H4 (cell line): ENCODE measurements around the gene TIE1. TPM values are rescaled to one million over a fixed set of nuclear protein-coding genes. Genes with fewer than 3 reads are reported as not detected.

ENCODE experiments used
- DNase-seq: peaks from one replicate; pipeline ENCODE4 v3.0.0-alpha.2; 2015; ENCODE audit warnings: low spot score
- total RNA-seq: library from RNA; depleted of rRNA; stranded (reverse); fragments of >200 nt; shearing (Covaris generic); gene quantifications from 2 replicates; pipeline ENCODE4 v1.2.3, GENCODE V29; 2014

The TIE1 gene
- total RNA-seq, 1 experiment from 2014 or later: 0.04 TPM

- no peak for DNase-seq
Observed at GRCh38 chr1:43312663-43313515, 12.1 kb downstream of the TIE1 start.

- no peak for DNase-seq
Observed at GRCh38 chr1:43313771-43314170, 13.0 kb downstream of the TIE1 start.

GRCh38 chr1:43314233-43314632 lies 13.5 kb downstream of the TIE1 start:
- no peak for DNase-seq

GRCh38 chr1:43315481-43315880 lies 14.7 kb downstream of the TIE1 start:
- DNase-seq: no peak

- DNase-seq: no peak
Observed at GRCh38 chr1:43315963-43316737, 15.4 kb downstream of the TIE1 start.

- DNase-seq: no peak
Observed at GRCh38 chr1:43316738-43317520, 16.1 kb downstream of the TIE1 start.

GRCh38 chr1:43317817-43318471 lies 17.2 kb downstream of the TIE1 start:
- DNase-seq: no peak

GRCh38 chr1:43318831-43319230 lies 18.0 kb downstream of the TIE1 start:
- DNase-seq: no peak

GRCh38 chr1:43319288-43319687 lies 18.5 kb downstream of the TIE1 start:
- DNase-seq: no peak

GRCh38 chr1:43319766-43320165 lies 19.0 kb downstream of the TIE1 start:
- DNase-seq: no peak

- no peak for DNase-seq
Observed at GRCh38 chr1:43321331-43321891, 20.6 kb downstream of the TIE1 start.

- no peak for DNase-seq
Observed at GRCh38 chr1:43322506-43322905, 21.7 kb downstream of the TIE1 start.

GRCh38 chr1:43324810-43325209 lies 24.0 kb downstream of the TIE1 start:
- no peak for DNase-seq

GRCh38 chr1:43325381-43325780 lies 24.6 kb downstream of the TIE1 start:
- no peak for DNase-seq

GRCh38 chr1:43327549-43328292 lies 26.9 kb downstream of the TIE1 start:
- DNase-seq: no peak

- DNase-seq: peak; percentile 74
Observed at GRCh38 chr1:43329995-43330751, 29.4 kb downstream of the TIE1 start.

GRCh38 chr1:43331688-43332087 lies 30.9 kb downstream of the TIE1 start:
- DNase-seq: no peak

- no peak for DNase-seq
Observed at GRCh38 chr1:43334453-43335205, 33.8 kb downstream of the TIE1 start.

GRCh38 chr1:43337588-43337987 lies 36.8 kb downstream of the TIE1 start, which contains the start of gene MPL:
Gene MPL, plus strand, starts transcription at chr1:43337818. Its CDS starts 31 bp downstream, at chr1:43337849.
- DNase-seq: no peak
